ENCODE results near the gene ADCY9. TPM values are rescaled to one million over a fixed set of nuclear protein-coding genes. Genes with fewer than 3 reads are reported as not detected.
"Not testable (repeated sequence)": the region's sequence is repeated elsewhere in the genome, so short reads cannot be mapped to it uniquely, and the experiment has no call there.

The ADCY9 gene
- total RNA-seq, 3 donors from 2014 or later, result 4.2 to 5.7 (median 5.2) TPM

DNA sequence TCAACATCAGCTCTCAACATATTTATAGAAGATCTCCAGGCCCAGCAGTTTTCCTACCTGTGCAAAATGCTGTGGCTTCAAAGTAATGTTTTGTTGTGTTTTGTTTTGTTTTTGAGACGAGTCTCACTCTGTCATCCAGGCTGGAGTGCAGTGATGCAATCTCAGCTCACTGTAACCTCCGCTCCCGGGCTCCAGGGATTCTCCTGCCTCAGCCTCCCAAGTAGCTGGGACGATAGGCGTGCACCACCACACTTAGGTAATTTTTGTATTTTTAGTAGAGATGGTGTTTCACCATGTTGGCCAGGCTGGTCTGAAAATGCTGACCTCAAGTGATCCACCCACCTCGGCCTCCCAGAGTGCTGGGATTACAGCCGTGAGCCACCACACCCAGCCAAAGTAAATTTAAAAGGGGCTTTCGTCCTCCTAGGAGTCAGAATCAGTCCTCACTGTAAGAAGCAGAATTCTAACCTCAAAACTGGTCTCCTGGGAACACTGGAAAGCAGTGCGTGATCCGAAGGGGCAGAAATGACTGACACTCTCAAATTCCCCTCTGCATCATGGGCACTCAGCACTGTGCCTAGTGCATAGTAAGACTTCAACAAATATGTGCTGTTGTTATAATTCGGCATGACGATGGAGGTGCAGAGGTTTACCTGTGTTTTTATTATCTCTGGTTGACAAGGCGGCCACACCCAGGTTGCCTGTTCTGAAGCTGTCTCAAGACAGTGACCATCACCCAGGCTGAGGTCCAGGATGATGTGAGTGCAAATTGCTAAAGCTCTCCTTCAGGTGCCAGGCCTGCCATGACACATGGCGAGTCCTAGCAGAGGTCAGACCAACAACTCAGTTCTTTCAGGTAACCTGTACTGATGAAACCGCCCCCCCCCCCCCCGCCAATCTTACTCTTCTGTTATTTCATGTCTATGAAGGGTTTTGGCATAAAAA, 59.8 kb downstream of the ADCY9 start:
- ATAC-seq (no peak), DNase-seq (no peak)
- H3K4me3 Mint-ChIP-seq, result no peak overlapping the region
- H3K4me1 Mint-ChIP-seq (ENCODE audit: low read depth), result peaks cover 26% of the 10 kb centered on the region
- H3K36me3 Mint-ChIP-seq (ENCODE audit: insufficient read depth), result peaks cover 9% of the 10 kb centered on the region
- no peaks in the 10 kb centered on the region for H3K27me3 Mint-ChIP-seq (ENCODE audit: low read depth)
- peaks cover 8% of the 10 kb centered on the region for H3K9me3 Mint-ChIP-seq

DNA sequence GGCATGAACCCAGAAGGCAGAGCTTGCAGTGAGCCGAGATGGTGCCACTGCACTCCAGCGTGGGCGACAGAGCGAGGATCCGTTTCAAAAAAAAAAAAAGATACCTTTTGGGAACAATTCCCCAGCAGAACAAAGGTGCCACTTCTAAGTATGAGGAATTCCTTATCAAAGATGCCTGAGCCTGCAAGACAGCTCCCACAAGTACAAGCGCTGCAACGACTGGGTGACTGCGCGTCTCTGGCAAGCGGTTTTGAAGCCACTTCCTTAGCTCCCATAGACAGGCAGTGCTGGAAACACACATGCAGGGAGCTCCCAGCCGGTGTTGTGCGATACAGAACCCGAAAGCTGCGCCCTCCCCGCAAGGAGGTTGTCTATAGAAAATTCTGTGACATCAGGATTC, 60.5 kb downstream of the ADCY9 start:
- ATAC-seq (no peak), DNase-seq (no peak)
- Mint-ChIP-seq H3K9me3 (peaks cover 1% of the 10 kb centered on the region), H3K27me3 (ENCODE audit: low read depth) (no peaks in the 10 kb centered on the region), H3K36me3 (ENCODE audit: insufficient read depth) (peaks cover 2% of the 10 kb centered on the region), H3K4me1 (ENCODE audit: low read depth) (peaks cover 23% of the 10 kb centered on the region), H3K4me3 (no peak overlapping the region)

DNA sequence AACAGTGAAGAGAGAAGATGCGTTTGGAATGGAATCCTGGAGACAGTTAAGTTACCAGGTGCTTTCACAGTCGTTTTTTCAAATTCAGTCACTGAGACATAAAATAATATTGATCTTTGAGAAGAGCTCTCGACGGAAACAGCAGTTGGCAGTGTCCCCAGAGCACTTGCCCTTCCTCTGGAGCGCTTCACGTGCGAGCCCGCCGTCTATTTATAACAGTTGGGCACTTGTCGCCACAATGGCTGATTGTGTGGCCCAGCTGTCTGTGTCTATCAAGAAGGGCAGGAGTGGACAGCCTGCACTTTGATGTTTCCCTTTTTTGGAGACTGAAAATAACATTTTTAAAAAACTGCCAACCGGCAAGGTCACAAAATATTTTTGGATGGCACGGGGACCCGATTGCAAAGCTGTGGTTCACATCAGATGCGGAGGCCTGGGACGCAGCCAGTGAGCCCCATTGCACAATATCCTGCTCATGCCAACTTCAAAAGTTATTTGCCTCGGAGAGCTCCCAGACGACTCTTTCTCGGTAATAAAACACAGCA, 62.9 kb downstream of the ADCY9 start:
- no peaks in the 10 kb centered on the region for H3K27me3 Mint-ChIP-seq (ENCODE audit: low read depth)
- H3K4me1 Mint-ChIP-seq (ENCODE audit: low read depth), result peaks cover 5% of the 10 kb centered on the region
- peaks cover 2% of the 10 kb centered on the region for H3K36me3 Mint-ChIP-seq (ENCODE audit: insufficient read depth)
- DNase-seq, result no peak
- ATAC-seq, result no peak
- no peak overlapping the region for H3K4me3 Mint-ChIP-seq
- no peaks in the 10 kb centered on the region for H3K9me3 Mint-ChIP-seq

DNA sequence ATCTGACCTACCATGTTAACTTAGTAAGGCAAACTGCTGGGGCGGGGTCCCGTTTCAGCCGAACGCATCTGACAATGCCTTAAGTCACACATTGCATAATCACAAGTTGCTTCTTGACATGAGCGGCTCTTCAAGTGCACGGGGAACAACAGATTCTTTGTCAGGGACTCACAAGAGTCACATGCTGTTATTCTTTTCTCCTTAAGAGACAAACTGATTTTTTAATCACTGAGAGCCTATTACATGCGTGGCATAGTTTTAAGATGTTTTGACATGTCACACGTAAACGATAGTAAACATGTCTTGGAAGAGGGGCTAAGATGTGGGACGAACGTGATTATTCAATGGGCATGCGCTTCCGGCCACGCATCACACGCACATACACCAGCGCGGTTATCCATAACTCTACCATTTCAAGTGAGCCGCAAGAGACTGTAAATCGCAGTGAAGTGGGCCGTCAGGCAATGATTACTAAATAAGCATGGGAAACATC, 63.4 kb downstream of the ADCY9 start:
- no peaks in the 10 kb centered on the region for H3K27me3 Mint-ChIP-seq (ENCODE audit: low read depth)
- no peaks in the 10 kb centered on the region for H3K9me3 Mint-ChIP-seq
- DNase-seq, result no peak
- peaks cover 5% of the 10 kb centered on the region for H3K4me1 Mint-ChIP-seq (ENCODE audit: low read depth)
- H3K4me3 Mint-ChIP-seq, result no peak overlapping the region
- H3K36me3 Mint-ChIP-seq (ENCODE audit: insufficient read depth), result peaks cover 5% of the 10 kb centered on the region
- no peak for ATAC-seq

DNA sequence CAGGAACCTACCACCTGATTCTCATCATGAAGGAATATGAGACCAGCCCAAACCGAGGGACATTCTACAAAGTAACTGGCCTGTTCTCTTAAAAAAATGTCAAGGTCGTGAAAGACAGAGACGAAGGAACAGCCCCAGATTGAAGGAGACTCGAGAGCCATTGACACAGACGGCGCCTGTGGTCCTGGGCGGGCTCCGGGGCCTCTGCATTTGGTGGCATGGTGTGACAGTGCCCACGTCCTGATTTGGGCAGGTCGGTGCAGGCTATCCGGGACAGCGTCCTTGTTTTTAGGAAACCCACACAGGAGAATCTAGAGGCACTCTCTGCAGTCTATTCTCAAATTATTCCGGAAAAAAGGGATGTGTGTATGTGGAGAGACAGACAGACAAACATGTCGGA, 64.1 kb downstream of the ADCY9 start:
- peaks cover 5% of the 10 kb centered on the region for H3K4me1 Mint-ChIP-seq (ENCODE audit: low read depth)
- H3K9me3 Mint-ChIP-seq, result no peaks in the 10 kb centered on the region
- no peak for ATAC-seq
- DNase-seq, result no peak
- no peaks in the 10 kb centered on the region for H3K27me3 Mint-ChIP-seq (ENCODE audit: low read depth)
- no peak overlapping the region for H3K4me3 Mint-ChIP-seq
- peaks cover 11% of the 10 kb centered on the region for H3K36me3 Mint-ChIP-seq (ENCODE audit: insufficient read depth)

DNA sequence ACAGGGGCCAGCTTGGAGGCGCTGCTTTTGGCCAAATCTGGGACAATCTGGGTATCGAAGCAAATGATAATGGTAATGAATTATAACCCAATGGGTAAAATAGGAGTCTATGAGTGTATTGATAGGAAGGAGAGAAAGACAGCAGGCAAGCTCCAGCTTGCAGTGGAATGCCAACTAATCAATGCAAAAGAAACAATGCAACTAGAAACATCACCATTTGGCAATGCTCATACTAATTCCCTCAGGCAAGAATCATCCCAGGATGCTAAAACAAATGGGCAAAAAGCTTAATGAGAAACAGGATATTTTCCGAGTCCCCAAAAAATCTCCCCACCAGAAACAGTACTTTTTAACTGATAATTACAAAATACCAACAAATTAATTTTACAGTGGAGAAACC, 64.7 kb downstream of the ADCY9 start:
- no peaks in the 10 kb centered on the region for H3K27me3 Mint-ChIP-seq (ENCODE audit: low read depth)
- H3K9me3 Mint-ChIP-seq, result no peaks in the 10 kb centered on the region
- H3K4me1 Mint-ChIP-seq (ENCODE audit: low read depth), result peaks cover 5% of the 10 kb centered on the region

DNA sequence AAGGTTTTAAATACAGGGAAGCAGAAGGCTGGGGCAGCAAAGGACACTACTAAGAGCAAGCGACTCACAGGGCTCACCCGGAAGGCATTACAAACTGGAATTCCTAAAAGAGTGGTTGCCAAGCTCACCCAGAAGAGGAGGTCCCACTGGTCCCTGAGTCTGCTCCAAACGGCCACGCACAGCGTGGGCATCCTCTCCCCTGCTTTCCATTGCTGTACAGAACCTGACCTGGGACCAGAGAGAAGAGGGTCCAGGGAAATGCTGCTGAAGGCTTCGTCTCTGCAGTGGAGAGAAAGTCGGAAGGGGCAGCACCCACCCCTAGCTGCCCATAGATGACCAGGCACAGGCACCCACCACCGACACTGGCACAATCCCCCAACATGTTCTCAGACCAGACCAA, 67.2 kb downstream of the ADCY9 start:
- Mint-ChIP-seq H3K4me1 (ENCODE audit: low read depth) (peaks cover 5% of the 10 kb centered on the region), H3K4me3 (no peak overlapping the region), H3K36me3 (ENCODE audit: insufficient read depth) (peaks cover 11% of the 10 kb centered on the region), H3K9me3 (no peaks in the 10 kb centered on the region), H3K27me3 (ENCODE audit: low read depth) (no peaks in the 10 kb centered on the region)
- DNase-seq (no peak), ATAC-seq (no peak)

More for the DNA sequence above, 64.7 kb downstream of the ADCY9 start:
- DNase-seq (no peak), ATAC-seq (no peak)
- H3K36me3 Mint-ChIP-seq (ENCODE audit: insufficient read depth), result peaks cover 11% of the 10 kb centered on the region
- H3K4me3 Mint-ChIP-seq, result no peak overlapping the region

DNA sequence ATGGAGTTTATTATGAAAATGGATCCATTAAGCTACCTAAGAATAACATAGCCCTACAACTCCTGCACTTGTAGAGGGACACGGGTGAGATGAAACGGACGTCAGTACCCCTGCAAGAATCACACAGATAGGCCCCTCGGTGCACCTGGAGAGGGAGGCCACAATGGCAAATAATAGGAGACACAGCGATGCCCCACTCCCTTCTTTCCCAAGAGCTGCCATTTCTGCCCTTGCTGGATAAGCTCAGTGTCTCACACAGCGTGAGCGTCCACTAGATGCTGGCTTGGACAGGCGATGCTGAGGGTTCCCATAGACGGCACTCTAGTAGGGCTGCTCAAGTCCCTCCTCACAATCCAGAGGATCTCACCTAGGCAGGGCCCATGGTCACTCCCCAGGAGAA, 67.8 kb downstream of the ADCY9 start:
- Mint-ChIP-seq H3K36me3 (ENCODE audit: insufficient read depth) (peaks cover 11% of the 10 kb centered on the region), H3K9me3 (no peaks in the 10 kb centered on the region), H3K4me3 (no peak overlapping the region), H3K27me3 (ENCODE audit: low read depth) (no peaks in the 10 kb centered on the region), H3K4me1 (ENCODE audit: low read depth) (peaks cover 5% of the 10 kb centered on the region)
- no peak for DNase-seq
- ATAC-seq, result no peak

DNA sequence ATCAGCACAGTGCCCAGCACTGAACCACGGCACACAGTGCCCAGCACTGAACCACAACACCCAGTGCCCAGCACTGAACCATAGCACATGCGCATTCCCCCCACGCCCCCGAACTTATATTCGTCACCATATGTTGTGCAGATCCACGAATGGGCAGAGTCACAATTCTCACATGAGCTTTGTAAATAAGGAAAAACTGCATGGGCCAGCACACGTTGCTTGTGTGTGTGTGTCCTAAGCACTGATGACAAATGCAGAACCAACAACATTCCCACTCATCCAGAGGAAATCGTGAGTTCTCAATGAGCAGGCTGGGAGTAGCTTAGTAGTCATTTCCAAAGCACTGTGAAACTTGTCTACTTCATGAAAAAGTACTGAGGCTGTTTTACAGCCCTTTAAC, 70.0 kb downstream of the ADCY9 start:
- peaks cover 9% of the 10 kb centered on the region for H3K36me3 Mint-ChIP-seq (ENCODE audit: insufficient read depth)
- DNase-seq (no peak), ATAC-seq (no peak)
- H3K9me3 Mint-ChIP-seq, result no peaks in the 10 kb centered on the region
- no peaks in the 10 kb centered on the region for H3K4me1 Mint-ChIP-seq (ENCODE audit: low read depth)
- no peaks in the 10 kb centered on the region for H3K27me3 Mint-ChIP-seq (ENCODE audit: low read depth)
- no peak overlapping the region for H3K4me3 Mint-ChIP-seq

DNA sequence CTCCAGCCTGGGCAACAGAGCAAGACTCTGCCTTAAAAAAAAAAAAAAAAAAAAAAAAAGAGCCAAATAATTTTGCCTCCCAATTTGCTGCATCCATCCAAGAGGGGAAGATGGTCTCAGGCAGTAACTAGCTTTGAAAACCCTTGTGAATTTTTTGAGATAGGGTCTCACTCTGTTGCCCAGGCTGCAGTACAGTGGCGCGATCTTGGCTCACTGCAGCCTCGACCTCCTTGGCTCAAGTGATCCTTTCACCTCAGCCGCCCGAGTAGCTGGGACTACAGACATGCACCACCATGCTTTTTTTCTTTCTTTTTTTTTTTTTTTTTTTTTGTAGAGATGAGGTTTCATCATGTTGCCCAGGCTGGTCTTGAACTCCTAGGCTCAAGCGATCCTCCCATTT, 70.7 kb downstream of the ADCY9 start:
- not testable (repeated sequence) for DNase-seq; ATAC-seq; H3K4me1 Mint-ChIP-seq (ENCODE audit: low read depth); H3K4me3 Mint-ChIP-seq; H3K9me3 Mint-ChIP-seq; H3K36me3 Mint-ChIP-seq (ENCODE audit: insufficient read depth); H3K27me3 Mint-ChIP-seq (ENCODE audit: low read depth)

DNA sequence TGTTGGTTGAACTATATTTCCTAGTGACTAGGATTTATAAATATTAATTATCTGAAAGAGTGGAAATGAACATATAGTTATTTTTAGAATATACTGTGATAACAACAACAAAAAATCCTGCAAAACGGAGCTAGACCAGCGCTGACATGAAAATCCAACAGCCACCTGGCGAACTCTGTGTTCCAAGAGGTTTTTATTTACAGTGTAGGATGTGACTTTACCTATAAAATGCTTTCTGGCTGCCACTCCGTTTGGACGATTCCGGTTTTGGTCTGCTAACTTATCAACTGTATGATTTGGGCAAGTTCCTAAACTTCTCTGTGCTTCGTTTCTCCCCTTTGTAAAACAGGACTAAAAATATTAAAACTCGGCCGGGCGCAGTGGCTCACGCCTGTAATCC, 73.7 kb downstream of the ADCY9 start:
- Mint-ChIP-seq H3K4me3 (no peak overlapping the region), H3K9me3 (no peaks in the 10 kb centered on the region), H3K36me3 (ENCODE audit: insufficient read depth) (peaks cover 5% of the 10 kb centered on the region), H3K4me1 (ENCODE audit: low read depth) (no peaks in the 10 kb centered on the region), H3K27me3 (ENCODE audit: low read depth) (no peaks in the 10 kb centered on the region)
- ATAC-seq (no peak), DNase-seq (no peak)

DNA sequence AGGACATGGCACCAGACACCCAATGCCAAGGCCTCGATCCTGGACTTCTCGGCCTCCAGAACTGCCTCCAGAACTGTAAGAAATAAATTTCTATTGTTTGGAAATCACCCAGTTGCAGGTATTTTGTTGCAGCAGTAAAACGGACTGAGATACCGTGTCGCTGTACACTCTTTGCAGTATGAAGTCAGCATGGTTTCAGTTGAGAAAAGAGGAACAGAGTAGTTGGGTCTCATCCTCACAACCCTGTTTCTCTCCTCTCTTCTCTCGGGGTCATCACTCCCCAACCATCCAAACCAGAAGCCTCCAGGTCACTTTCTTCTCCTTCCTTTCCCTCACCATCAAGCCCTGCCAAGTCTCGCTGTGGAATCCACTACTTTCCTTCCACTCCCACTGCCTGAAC, 77.8 kb downstream of the ADCY9 start:
- peaks cover 2% of the 10 kb centered on the region for H3K36me3 Mint-ChIP-seq (ENCODE audit: insufficient read depth)
- H3K4me3 Mint-ChIP-seq, result no peak overlapping the region
- no peaks in the 10 kb centered on the region for H3K4me1 Mint-ChIP-seq (ENCODE audit: low read depth)
- no peaks in the 10 kb centered on the region for H3K9me3 Mint-ChIP-seq
- ATAC-seq (no peak), DNase-seq (no peak)
- no peaks in the 10 kb centered on the region for H3K27me3 Mint-ChIP-seq (ENCODE audit: low read depth)

DNA sequence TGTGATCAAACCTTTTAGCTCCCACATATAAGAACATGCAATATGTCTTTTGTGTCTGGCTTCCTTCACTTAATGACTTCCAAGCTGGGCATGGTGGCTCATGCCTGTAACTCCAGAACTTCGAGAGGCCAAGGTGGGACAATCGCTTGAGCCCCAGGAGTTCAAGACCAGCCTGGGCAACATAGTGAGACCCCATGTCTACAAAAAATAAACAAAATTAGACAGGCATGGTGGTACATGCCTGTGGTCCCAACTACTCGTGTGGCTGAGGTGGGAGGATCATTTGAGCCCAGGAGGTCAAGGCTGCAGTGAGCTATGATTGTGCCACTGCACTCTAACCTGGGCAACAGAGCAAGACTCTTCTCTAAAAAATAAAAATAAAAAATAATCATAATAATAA, 79.3 kb downstream of the ADCY9 start:
- H3K4me1 Mint-ChIP-seq (ENCODE audit: low read depth); H3K27me3 Mint-ChIP-seq (ENCODE audit: low read depth); DNase-seq; H3K36me3 Mint-ChIP-seq (ENCODE audit: insufficient read depth); ATAC-seq; H3K4me3 Mint-ChIP-seq; H3K9me3 Mint-ChIP-seq: not testable (repeated sequence)

DNA sequence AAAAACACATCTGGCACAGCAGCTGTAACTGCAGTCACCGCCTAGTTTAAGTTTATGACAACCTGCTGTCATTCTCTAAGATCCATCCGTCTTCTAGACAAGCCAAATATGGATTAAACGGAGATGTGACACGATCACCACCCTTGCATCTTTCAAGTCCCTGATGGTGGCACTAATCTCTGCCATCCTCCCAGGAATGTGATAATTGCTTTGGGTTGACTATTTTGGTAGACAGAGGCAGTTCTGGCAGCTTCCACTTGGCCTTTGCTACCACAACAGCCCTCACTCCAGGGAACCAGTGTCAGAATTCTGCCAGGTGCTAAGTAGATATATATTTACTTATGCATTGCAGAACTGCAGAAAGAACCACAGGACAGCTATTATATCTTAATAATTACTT, 81.3 kb downstream of the ADCY9 start:
- H3K36me3 Mint-ChIP-seq (ENCODE audit: insufficient read depth), result peaks cover 3% of the 10 kb centered on the region
- peaks cover 13% of the 10 kb centered on the region for H3K4me1 Mint-ChIP-seq (ENCODE audit: low read depth)
- no peaks in the 10 kb centered on the region for H3K27me3 Mint-ChIP-seq (ENCODE audit: low read depth)
- no peak for ATAC-seq
- H3K9me3 Mint-ChIP-seq, result no peaks in the 10 kb centered on the region
- DNase-seq, result no peak
- H3K4me3 Mint-ChIP-seq, result no peak overlapping the region

DNA sequence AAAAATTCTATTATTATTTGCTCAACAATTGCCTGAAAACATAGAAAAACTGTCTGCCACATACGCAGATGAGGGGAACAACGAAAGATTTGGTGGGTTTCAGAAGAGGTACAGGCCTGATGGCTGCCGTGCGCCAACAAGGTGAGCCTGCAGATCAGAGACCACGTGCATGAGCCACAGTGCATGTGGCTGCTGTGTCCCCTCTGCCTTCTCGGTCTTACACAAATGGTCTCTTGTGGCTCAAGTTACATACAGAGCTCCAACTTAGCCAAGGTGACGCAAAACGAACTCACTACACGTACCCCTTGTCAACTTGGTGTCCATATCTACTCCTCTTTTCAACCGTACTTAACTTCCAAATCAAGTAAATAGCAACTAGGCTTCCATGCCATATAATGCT, 82.3 kb downstream of the ADCY9 start:
- H3K4me3 Mint-ChIP-seq, result no peak overlapping the region
- ATAC-seq (no peak), DNase-seq (no peak)
- peaks cover 2% of the 10 kb centered on the region for H3K36me3 Mint-ChIP-seq (ENCODE audit: insufficient read depth)
- no peaks in the 10 kb centered on the region for H3K9me3 Mint-ChIP-seq
- H3K4me1 Mint-ChIP-seq (ENCODE audit: low read depth), result peaks cover 14% of the 10 kb centered on the region
- H3K27me3 Mint-ChIP-seq (ENCODE audit: low read depth), result no peaks in the 10 kb centered on the region
